Measurements from ENCODE around the gene ZNF664. TPM values are rescaled to one million over a fixed set of nuclear protein-coding genes. Genes with fewer than 3 reads are reported as not detected.

ZNF664 gene
- total and polyA plus RNA-seq, 2 of the 4 experiments (the other 2 are of a cell fraction): 29.9 to 32.6 TPM

DNA sequence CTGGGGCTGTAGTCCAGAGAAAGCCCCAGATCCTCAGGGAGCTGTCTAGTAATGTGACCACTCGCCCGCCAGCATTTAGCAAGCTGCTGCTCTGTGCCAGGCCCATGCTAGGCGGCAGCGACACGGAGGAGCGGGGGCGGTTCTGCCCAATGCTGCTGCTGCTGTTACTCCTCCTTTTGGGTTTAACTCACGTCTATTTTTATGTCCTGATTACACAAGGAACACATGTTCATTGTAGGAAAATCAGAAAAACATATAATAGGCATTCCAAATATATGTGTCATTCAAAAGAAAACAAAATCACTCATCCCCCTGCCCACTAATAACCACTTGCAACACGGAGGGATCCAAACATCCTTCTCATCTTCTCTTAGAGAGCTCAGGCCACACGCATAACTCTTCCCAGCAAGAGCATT is 30.8 kb upstream of the ZNF664 start:
- Histone ChIP-seq H2AK5ac (ENCODE audit: low read depth, low read length) (no peak overlapping the region), H3K4me2 (ENCODE audit: low read depth, low read length) (peak overlapping the region; percentile 21; the same call in 1 of the 2 replicates), H3K9ac (ENCODE audit: low read depth, low read length) (no peak overlapping the region), H2BK15ac (ENCODE audit: low read depth, low read length) (no peak overlapping the region), H3K36me3 (ENCODE audit: control insufficient read depth, insufficient read depth, low read length) (peaks cover 47% of the 10 kb centered on the region), H3K9me3 (ENCODE audit: control insufficient read depth, insufficient read depth, low read length) (peaks cover 6% of the 10 kb centered on the region), H3K18ac (ENCODE audit: low read depth, low read length) (no peak overlapping the region), H3K4me1 (ENCODE audit: control insufficient read depth, insufficient read depth, low read length) (peaks cover 16% of the 10 kb centered on the region), H2AFZ (replicated peaks; ENCODE audit: low read length, poor library complexity) (peak overlapping the region; percentile 69), H4K5ac (ENCODE audit: low read depth, low read length) (no peak overlapping the region), H3K14ac (replicated peaks; ENCODE audit: low read depth, low read length) (no peak overlapping the region), H3K4me3 (ENCODE audit: insufficient read depth, low read depth, low read length) (no peak overlapping the region), H3K23ac (ENCODE audit: low read depth, low read length) (0 out of 2 replicates have a peak overlapping the region, but pooled peaks have one; percentile 35), H3K56ac (ENCODE audit: extremely low read depth, insufficient read depth, low read length) (no peak overlapping the region), H2BK120ac (ENCODE audit: low read depth, low read length) (peak overlapping the region; percentile 50; the same call in 1 of the 2 replicates), H3K9me1 (ENCODE audit: insufficient read depth, low read length) (peaks cover 18% of the 10 kb centered on the region; the same call in 1 of the 2 replicates), H4K8ac (ENCODE audit: low read depth in 2 of 2, low read length in 2 of 2) (no peak overlapping the region), H3K27me3 (ENCODE audit: control insufficient read depth, insufficient read depth, low read length) (no peaks in the 10 kb centered on the region), H3K27ac (ENCODE audit: insufficient read depth, low read length) (no peak overlapping the region), H2BK5ac (ENCODE audit: low read depth, low read length, poor library complexity, severe bottlenecking) (no peak overlapping the region), H4K20me1 (ENCODE audit: insufficient read depth, low read length) (peaks cover 7% of the 10 kb centered on the region), H3K79me1 (ENCODE audit: low read depth in 1 of 2, low read length in 2 of 2) (peaks cover 6 to 35% of the 10 kb centered on the region in 2 experiments; a peak in 3 of 4 replicates), H2BK20ac (ENCODE audit: low read depth, low read length) (no peak overlapping the region), H4K91ac (ENCODE audit: insufficient read depth, low read depth, low read length) (no peak overlapping the region), H2AK9ac (replicated peaks; ENCODE audit: low read depth, low read length, poor library complexity) (peak overlapping the region; percentile 66), H3K4ac (ENCODE audit: low read depth, low read length) (peak overlapping the region; percentile 64; the same call in 1 of the 2 replicates)
- intact Hi-C loops (cut with micrococcal nuclease) (no loop called here), dilution Hi-C loops (cut with HindIII; ENCODE audit: low sequenced_read_pairs, unreplicated experiment) (no loop called here), in situ Hi-C loops (cut with MboI; ENCODE audit: low sequenced_read_pairs) (no loop called here)
- ATAC-seq (ENCODE audit: low read depth): peak; percentile 56
- CTCF ChIA-PET: interaction anchor here (1.0 kb wide), 1 partner anchor 16 kb away, joined by 4 read pairs; no protein-coding TSS in a partner anchor
- POLR2A ChIA-PET (ENCODE audit: unreplicated experiment): no interaction called here
- TF ChIP-seq FOS (IDR thresholded peaks at IDR 0.05; ENCODE audit: low read depth, low read length) (no peak), RFX5 (IDR thresholded peaks at IDR 0.05; ENCODE audit: low read depth, low read length) (peak; percentile 50; the same call in 1 of the 2 replicates), MAFK (IDR thresholded peaks at IDR 0.05; ENCODE audit: low read depth, low read length) (no peak), CHD1 (IDR thresholded peaks at IDR 0.05; ENCODE audit: low read depth, low read length) (no peak), SMC3 (IDR thresholded peaks at IDR 0.05; ENCODE audit: low read depth, low read length) (no peak), BHLHE40 (IDR thresholded peaks at IDR 0.05; ENCODE audit: low read depth, low read length) (0 out of 2 replicates have a peak, but pooled peaks have one; percentile 3), MAZ (IDR thresholded peaks at IDR 0.05; ENCODE audit: borderline replicate concordance, low read depth, low read length) (no peak), RCOR1 (IDR thresholded peaks at IDR 0.05; ENCODE audit: insufficient replicate concordance, low read length) (no peak), MXI1 (IDR thresholded peaks at IDR 0.05; ENCODE audit: borderline replicate concordance, low read depth, low read length) (0 out of 2 replicates have a peak, but pooled peaks have one; percentile 27), CEBPB (IDR thresholded peaks at IDR 0.05; ENCODE audit: low read depth, low read length) (peak; percentile 68)
- TF ChIP-seq, protein P1, sequence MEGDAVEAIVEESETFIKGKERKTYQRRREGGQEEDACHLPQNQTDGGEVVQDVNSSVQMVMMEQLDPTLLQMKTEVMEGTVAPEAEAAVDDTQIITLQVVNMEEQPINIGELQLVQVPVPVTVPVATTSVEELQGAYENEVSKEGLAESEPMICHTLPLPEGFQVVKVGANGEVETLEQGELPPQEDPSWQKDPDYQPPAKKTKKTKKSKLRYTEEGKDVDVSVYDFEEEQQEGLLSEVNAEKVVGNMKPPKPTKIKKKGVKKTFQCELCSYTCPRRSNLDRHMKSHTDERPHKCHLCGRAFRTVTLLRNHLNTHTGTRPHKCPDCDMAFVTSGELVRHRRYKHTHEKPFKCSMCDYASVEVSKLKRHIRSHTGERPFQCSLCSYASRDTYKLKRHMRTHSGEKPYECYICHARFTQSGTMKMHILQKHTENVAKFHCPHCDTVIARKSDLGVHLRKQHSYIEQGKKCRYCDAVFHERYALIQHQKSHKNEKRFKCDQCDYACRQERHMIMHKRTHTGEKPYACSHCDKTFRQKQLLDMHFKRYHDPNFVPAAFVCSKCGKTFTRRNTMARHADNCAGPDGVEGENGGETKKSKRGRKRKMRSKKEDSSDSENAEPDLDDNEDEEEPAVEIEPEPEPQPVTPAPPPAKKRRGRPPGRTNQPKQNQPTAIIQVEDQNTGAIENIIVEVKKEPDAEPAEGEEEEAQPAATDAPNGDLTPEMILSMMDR (conservative IDR thresholded peaks at IDR 0.05; ENCODE audit: low read depth, low read length): no peak
- TF ChIP-seq, protein P2, sequence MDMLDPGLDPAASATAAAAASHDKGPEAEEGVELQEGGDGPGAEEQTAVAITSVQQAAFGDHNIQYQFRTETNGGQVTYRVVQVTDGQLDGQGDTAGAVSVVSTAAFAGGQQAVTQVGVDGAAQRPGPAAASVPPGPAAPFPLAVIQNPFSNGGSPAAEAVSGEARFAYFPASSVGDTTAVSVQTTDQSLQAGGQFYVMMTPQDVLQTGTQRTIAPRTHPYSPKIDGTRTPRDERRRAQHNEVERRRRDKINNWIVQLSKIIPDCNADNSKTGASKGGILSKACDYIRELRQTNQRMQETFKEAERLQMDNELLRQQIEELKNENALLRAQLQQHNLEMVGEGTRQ (IDR thresholded peaks at IDR 0.05; ENCODE audit: low read depth, low read length): no peak
- TF ChIP-seq, protein P3, sequence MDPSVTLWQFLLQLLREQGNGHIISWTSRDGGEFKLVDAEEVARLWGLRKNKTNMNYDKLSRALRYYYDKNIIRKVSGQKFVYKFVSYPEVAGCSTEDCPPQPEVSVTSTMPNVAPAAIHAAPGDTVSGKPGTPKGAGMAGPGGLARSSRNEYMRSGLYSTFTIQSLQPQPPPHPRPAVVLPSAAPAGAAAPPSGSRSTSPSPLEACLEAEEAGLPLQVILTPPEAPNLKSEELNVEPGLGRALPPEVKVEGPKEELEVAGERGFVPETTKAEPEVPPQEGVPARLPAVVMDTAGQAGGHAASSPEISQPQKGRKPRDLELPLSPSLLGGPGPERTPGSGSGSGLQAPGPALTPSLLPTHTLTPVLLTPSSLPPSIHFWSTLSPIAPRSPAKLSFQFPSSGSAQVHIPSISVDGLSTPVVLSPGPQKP (IDR thresholded peaks at IDR 0.05; ENCODE audit: borderline replicate concordance, low read depth, low read length): no peak
- BruUV-seq (replicated peaks): no TSS peak
- DNase-seq: peak; percentile 90
- WGBS, 2 experiments (ENCODE audit: extremely low coverage in 2 of 2, insufficient read length in 1 of 2): 59% methylated on average over 3 of the region's 10 CpGs; no CpG with 5 or more reads in 1 of the 2 experiments

All from IMR-90 (cell line).